Osteocyte (in vitro differentiated cells): ENCODE results near the gene HRH2. TPM values are rescaled to one million over a fixed set of nuclear protein-coding genes. Genes with fewer than 3 reads are reported as not detected.

Experiments used
- DNase-seq: peaks from one replicate; pipeline ENCODE4 v3.0.0; 2021; ENCODE audit warnings: mixed read lengths; ENCODE audit not compliant: unreplicated experiment; ENCODE audit errors: extremely low spot score
- H3K27ac Mint-ChIP-seq: one replicate; pipeline ENCODE4 v1.8.0; 2021; ENCODE audit warnings: mild to moderate bottlenecking, mixed read lengths; ENCODE audit not compliant: unreplicated experiment
- H3K27me3 Mint-ChIP-seq: one replicate; pipeline ENCODE4 v1.8.0; 2021; ENCODE audit warnings: mixed read lengths; ENCODE audit not compliant: unreplicated experiment
- H3K36me3 Mint-ChIP-seq: one replicate; pipeline ENCODE4 v1.8.0; 2021; ENCODE audit warnings: mixed read lengths; ENCODE audit not compliant: unreplicated experiment
- H3K4me1 Mint-ChIP-seq: one replicate; pipeline ENCODE4 v1.8.0; 2021; ENCODE audit warnings: mixed read lengths; ENCODE audit not compliant: unreplicated experiment
- H3K4me3 Mint-ChIP-seq: one replicate; pipeline ENCODE4 v1.8.0; 2021; ENCODE audit warnings: mild to moderate bottlenecking, moderate library complexity, mixed read lengths; ENCODE audit not compliant: unreplicated experiment
- H3K9me3 Mint-ChIP-seq: one replicate; pipeline ENCODE4 v1.8.0; 2021; ENCODE audit warnings: mixed read lengths; ENCODE audit not compliant: unreplicated experiment
- total RNA-seq: library from RNA; stranded (reverse); gene quantifications from 2 replicates; pipeline ENCODE4 v1.2.1, GENCODE V29; 2021
- TF ChIP-seq, protein P1 (sequence below): fragments of 200-600 bp; sonication (generic); IDR thresholded peaks from 2 replicates; pipeline ENCODE4 v1.5.0; 2021; ENCODE audit warnings: antibody characterized with exemption, mild to moderate bottlenecking, moderate library complexity

The HRH2 gene
- total RNA-seq, 1 donor from 2014 or later: not detected

DNA sequence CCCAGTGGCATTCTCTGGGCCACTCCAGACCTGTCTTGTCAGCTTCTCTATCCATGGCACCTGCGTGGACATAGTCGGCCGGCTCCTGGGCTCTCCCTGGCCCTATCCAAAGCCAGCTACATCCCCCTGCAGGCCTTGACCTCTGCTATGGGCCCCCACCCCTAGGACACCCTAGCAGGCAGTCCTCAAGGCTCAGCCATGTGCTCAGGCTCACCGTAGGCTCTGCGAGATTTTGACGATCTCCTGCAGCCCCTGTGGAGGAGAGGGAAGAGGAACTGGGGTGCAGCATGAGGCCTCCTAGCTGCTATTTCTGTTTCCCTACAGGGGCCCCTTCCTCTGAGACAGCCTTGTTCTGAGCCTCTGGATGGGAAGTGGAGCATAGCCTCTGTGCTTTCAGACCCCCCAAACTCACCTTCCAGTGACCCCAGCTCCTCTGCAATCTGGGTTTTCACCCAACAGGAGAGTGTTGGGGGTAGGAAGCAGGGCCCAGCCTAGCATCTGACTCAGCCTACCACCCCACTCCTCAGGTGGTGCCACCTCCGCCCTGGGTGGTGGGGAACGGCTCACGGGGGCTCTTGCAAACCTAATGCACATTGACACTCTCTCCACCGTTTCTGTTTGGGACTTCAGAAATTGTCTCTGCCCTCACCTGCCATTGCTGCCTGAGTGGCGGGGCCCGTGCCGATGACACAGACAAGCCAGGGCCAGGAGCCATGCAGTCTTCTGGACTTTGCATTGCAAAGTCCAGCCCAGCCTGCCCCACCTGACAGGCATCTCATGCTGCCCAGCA is 36.7 kb downstream of the HRH2 start:
- Mint-ChIP-seq H3K4me3 (no peak overlapping the region), H3K27me3 (no peaks in the 10 kb centered on the region), H3K27ac (no peak overlapping the region)

GRCh38 chr5:175695161-175696126 is 37.6 kb downstream of the HRH2 start:
- TF ChIP-seq, protein P1, sequence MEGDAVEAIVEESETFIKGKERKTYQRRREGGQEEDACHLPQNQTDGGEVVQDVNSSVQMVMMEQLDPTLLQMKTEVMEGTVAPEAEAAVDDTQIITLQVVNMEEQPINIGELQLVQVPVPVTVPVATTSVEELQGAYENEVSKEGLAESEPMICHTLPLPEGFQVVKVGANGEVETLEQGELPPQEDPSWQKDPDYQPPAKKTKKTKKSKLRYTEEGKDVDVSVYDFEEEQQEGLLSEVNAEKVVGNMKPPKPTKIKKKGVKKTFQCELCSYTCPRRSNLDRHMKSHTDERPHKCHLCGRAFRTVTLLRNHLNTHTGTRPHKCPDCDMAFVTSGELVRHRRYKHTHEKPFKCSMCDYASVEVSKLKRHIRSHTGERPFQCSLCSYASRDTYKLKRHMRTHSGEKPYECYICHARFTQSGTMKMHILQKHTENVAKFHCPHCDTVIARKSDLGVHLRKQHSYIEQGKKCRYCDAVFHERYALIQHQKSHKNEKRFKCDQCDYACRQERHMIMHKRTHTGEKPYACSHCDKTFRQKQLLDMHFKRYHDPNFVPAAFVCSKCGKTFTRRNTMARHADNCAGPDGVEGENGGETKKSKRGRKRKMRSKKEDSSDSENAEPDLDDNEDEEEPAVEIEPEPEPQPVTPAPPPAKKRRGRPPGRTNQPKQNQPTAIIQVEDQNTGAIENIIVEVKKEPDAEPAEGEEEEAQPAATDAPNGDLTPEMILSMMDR: no peak
- no peak overlapping the region for H3K4me3 Mint-ChIP-seq
- DNase-seq: no peak
- no peaks in the 10 kb centered on the region for H3K4me1 Mint-ChIP-seq
- H3K36me3 Mint-ChIP-seq: no peaks in the 10 kb centered on the region
- H3K27ac Mint-ChIP-seq: no peak overlapping the region
- H3K9me3 Mint-ChIP-seq: no peaks in the 10 kb centered on the region
- H3K27me3 Mint-ChIP-seq: no peaks in the 10 kb centered on the region

More for the DNA sequence above, 36.7 kb downstream of the HRH2 start:
- Mint-ChIP-seq H3K9me3 (no peaks in the 10 kb centered on the region), H3K36me3 (no peaks in the 10 kb centered on the region), H3K4me1 (no peaks in the 10 kb centered on the region)
- DNase-seq: no peak
- TF ChIP-seq, protein P1: no peak

DNA sequence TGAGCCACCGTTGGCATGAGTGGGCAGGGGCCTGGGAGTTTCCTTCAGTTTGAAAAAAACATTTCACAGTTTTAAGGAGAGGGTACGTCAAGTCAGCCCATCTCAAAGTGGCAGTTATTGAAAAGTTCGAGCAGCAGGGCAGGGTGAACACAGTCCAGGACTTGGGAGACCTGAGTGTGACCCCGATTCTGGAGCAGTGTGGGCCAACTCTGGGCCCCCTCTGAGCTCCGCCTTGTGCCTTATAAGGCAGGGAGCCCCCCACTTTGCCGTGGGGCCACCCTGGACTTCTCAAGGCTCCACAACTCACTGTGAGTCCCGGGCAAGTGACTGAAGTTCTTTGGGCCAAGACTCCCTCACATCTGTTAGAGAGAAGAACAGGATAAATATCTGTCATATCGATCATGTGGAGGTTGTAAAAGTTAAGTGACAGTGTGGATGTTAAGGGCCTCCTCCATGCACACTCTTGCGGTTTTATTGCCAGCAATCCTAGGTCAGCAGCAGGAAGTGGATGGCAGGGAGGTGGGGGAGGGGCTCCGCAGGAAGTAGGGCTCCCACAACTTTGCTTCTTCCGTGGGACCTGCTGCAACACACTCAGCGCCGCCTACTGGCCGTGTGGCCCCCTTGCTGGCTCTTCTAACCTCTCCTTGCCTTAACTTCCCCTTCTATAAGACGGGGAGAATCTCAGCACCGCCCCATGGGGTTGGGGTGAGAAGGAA is 38.4 kb downstream of the HRH2 start:
- Mint-ChIP-seq H3K36me3 (no peaks in the 10 kb centered on the region), H3K27me3 (no peaks in the 10 kb centered on the region), H3K9me3 (no peaks in the 10 kb centered on the region), H3K4me1 (no peaks in the 10 kb centered on the region), H3K4me3 (no peak overlapping the region), H3K27ac (no peak overlapping the region)
- TF ChIP-seq, protein P1: peak; percentile 34
- no peak for DNase-seq

DNA sequence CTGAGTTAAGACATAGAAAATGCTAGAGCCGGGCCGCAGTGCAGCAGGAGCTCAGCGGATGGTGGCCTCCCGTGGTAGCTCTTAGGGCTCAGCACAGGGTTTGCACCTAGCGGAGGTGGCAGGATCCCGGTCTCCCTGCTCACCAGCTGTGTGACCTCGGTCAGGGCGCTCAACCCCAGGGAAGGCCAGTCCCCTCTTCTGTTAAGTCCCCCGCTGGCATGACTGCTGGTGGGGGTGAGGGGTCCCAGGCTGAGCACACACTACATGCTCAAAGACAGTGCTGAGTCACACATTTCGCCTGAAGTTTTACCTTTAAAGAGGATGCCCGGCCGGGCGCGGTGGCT is 39.0 kb downstream of the HRH2 start:
- DNase-seq: no peak
- Mint-ChIP-seq H3K4me3 (no peak overlapping the region), H3K36me3 (no peaks in the 10 kb centered on the region), H3K4me1 (no peaks in the 10 kb centered on the region), H3K27ac (no peak overlapping the region), H3K9me3 (no peaks in the 10 kb centered on the region), H3K27me3 (no peaks in the 10 kb centered on the region)
- TF ChIP-seq, protein P1: no peak
